ENCODE measurements around the gene PRDM16. TPM values are rescaled to one million over a fixed set of nuclear protein-coding genes. Genes with fewer than 3 reads are reported as not detected.

PRDM16 gene
- polyA plus RNA-seq, 1 of the 3 experiments (the other 2 are of a cell fraction) = not detected

- TF ChIP-seq RAD21 (IDR thresholded peaks at IDR 0.05; ENCODE audit: low read length) = no peak
- no peak for TF ChIP-seq SIN3A (IDR thresholded peaks at IDR 0.05; ENCODE audit: borderline replicate concordance, low read depth, low read length)
- no peak for TF ChIP-seq GATA2 (CRISPR knock-in tag; IDR thresholded peaks at IDR 0.05)
- no peak for TF ChIP-seq POLR2AphosphoS5 (IDR thresholded peaks at IDR 0.05; ENCODE audit: low read depth, low read length)
- CTCF ChIA-PET = no interaction called here
- no peaks in the 10 kb centered on the region for H4K20me1 ChIP-seq (ENCODE audit: insufficient read depth)
- no peaks in the 10 kb centered on the region for H3K27me3 ChIP-seq (ENCODE audit: insufficient read depth)
- no peaks in the 10 kb centered on the region for H3K9me2 ChIP-seq
- H3K4me2 ChIP-seq = no peak overlapping the region
- no peak overlapping the region for H3K9ac ChIP-seq
- H3K4me3 ChIP-seq (ENCODE audit: low read depth in 2 of 2, low read length in 1 of 2) = no peak overlapping the region
- no peak overlapping the region for H3K27ac ChIP-seq (ENCODE audit: low read depth in 2 of 2, low read length in 1 of 2)
- no peaks in the 10 kb centered on the region for H3K36me3 ChIP-seq (replicated peaks in 1 of 2; ENCODE audit: control insufficient read depth in 1 of 2, insufficient read depth in 2 of 2, low read length in 1 of 2)
- no peak for DNase-seq
- no peaks in the 10 kb centered on the region for H3K79me2 ChIP-seq (ENCODE audit: insufficient read depth)
- H3K9me3 ChIP-seq = no peaks in the 10 kb centered on the region
- 58% methylated on average over 25 of the region's 25 CpGs for WGBS (ENCODE audit: low lambda C conversion rate)
- no peak overlapping the region for H2AFZ ChIP-seq (ENCODE audit: low read depth)
- H3K4me1 ChIP-seq (ENCODE audit: control insufficient read depth in 1 of 2, insufficient read depth in 2 of 2, low read depth in 1 of 2, low read length in 1 of 2) = no peaks in the 10 kb centered on the region
- H3F3A ChIP-seq (replicated peaks; ENCODE audit: insufficient read depth) = no peaks in the 10 kb centered on the region
- POLR2A ChIA-PET = no interaction called here
Observed at GRCh38 chr1:3321559-3322449, 252.8 kb downstream of the PRDM16 start.

- H3K4me2 ChIP-seq = no peak overlapping the region
- ChIA-PET CTCF (no interaction called here), POLR2A (no interaction called here)
- no peaks in the 10 kb centered on the region for H4K20me1 ChIP-seq (ENCODE audit: insufficient read depth)
- no peaks in the 10 kb centered on the region for H3K27me3 ChIP-seq (ENCODE audit: insufficient read depth)
- H3K79me2 ChIP-seq (ENCODE audit: insufficient read depth) = no peaks in the 10 kb centered on the region
- no peak overlapping the region for H3K27ac ChIP-seq (ENCODE audit: low read depth in 2 of 2, low read length in 1 of 2)
- 73% methylated on average over 5 of the region's 17 CpGs for WGBS (ENCODE audit: low lambda C conversion rate)
- H3F3A ChIP-seq (replicated peaks; ENCODE audit: insufficient read depth) = no peaks in the 10 kb centered on the region
- H3K4me3 ChIP-seq (ENCODE audit: low read depth in 2 of 2, low read length in 1 of 2) = no peak overlapping the region
- TF ChIP-seq FOXM1 (IDR thresholded peaks at IDR 0.05; ENCODE audit: low read depth) (no peak), IRF3 (IDR thresholded peaks at IDR 0.05; ENCODE audit: low read depth, low read length) (no peak), GATA2 (CRISPR knock-in tag; IDR thresholded peaks at IDR 0.05) (no peak), RXRA (IDR thresholded peaks at IDR 0.05; ENCODE audit: borderline replicate concordance, low read depth) (no peak)
- DNase-seq = no peak
- H3K9me3 ChIP-seq = no peaks in the 10 kb centered on the region
- no peaks in the 10 kb centered on the region for H3K4me1 ChIP-seq (ENCODE audit: control insufficient read depth in 1 of 2, insufficient read depth in 2 of 2, low read depth in 1 of 2, low read length in 1 of 2)
- H3K9ac ChIP-seq = no peak overlapping the region
- H3K9me2 ChIP-seq = no peaks in the 10 kb centered on the region
- no peak overlapping the region for H2AFZ ChIP-seq (ENCODE audit: low read depth)
- no peaks in the 10 kb centered on the region for H3K36me3 ChIP-seq (replicated peaks in 1 of 2; ENCODE audit: control insufficient read depth in 1 of 2, insufficient read depth in 2 of 2, low read length in 1 of 2)
Observed at GRCh38 chr1:3322450-3323020, 253.5 kb downstream of the PRDM16 start.

GRCh38 chr1:3323021-3323795, 254.2 kb downstream of the PRDM16 start:
- Histone ChIP-seq H2AFZ (ENCODE audit: low read depth) (no peak overlapping the region), H3K27me3 (ENCODE audit: insufficient read depth) (no peaks in the 10 kb centered on the region), H3K4me3 (ENCODE audit: low read depth in 2 of 2, low read length in 1 of 2) (no peak overlapping the region), H3K27ac (ENCODE audit: low read depth in 2 of 2, low read length in 1 of 2) (no peak overlapping the region), H3K9me2 (no peaks in the 10 kb centered on the region), H4K20me1 (ENCODE audit: insufficient read depth) (no peaks in the 10 kb centered on the region), H3K4me1 (ENCODE audit: control insufficient read depth in 1 of 2, insufficient read depth in 2 of 2, low read depth in 1 of 2, low read length in 1 of 2) (no peaks in the 10 kb centered on the region), H3K9ac (no peak overlapping the region), H3K4me2 (no peak overlapping the region), H3F3A (replicated peaks; ENCODE audit: insufficient read depth) (no peaks in the 10 kb centered on the region), H3K36me3 (replicated peaks in 1 of 2; ENCODE audit: control insufficient read depth in 1 of 2, insufficient read depth in 2 of 2, low read length in 1 of 2) (no peaks in the 10 kb centered on the region), H3K79me2 (ENCODE audit: insufficient read depth) (no peaks in the 10 kb centered on the region), H3K9me3 (no peaks in the 10 kb centered on the region)
- CTCF ChIA-PET = no interaction called here
- 57% methylated on average over 9 of the region's 40 CpGs for WGBS (ENCODE audit: low lambda C conversion rate)
- no peak for DNase-seq
- POLR2A ChIA-PET = no interaction called here
- no peak for TF ChIP-seq USF2 (IDR thresholded peaks at IDR 0.05; ENCODE audit: borderline replicate concordance, low read depth, low read length)
- no peak for TF ChIP-seq RAD21 (IDR thresholded peaks at IDR 0.05; ENCODE audit: low read length)
- no peak for TF ChIP-seq CTCF (IDR thresholded peaks at IDR 0.05)
- no peak for TF ChIP-seq IRF3 (IDR thresholded peaks at IDR 0.05; ENCODE audit: low read depth, low read length)
- no peak for TF ChIP-seq CHD2 (IDR thresholded peaks at IDR 0.05; ENCODE audit: low read length, partially characterized antibody)
- no peak for TF ChIP-seq ELF1 (IDR thresholded peaks at IDR 0.05)

Data from SK-N-SH (cell line).